Left lung (tissue), 10 donors: ENCODE measurements around the gene KIF2A. TPM values are rescaled to one million over a fixed set of nuclear protein-coding genes. Genes with fewer than 3 reads are reported as not detected.

Source experiments
- ATAC-seq: fragments of 200-7000 bp; cut with Tn5 transposase; one replicate; pipeline ENCODE4 v1.9.1; 2020; ENCODE audit warnings: moderate library complexity
- DNase-seq, 4 donors: peaks; one replicate each; pipeline ENCODE4 v3.0.0-alpha.2; 2013 to 2020
- H3K27ac ChIP-seq, 2 donors: fragments of 200-600 bp; sonication (generic) in 1 of 2; one replicate each; pipeline versions ENCODE4 v1.5.0 to v1.8.0; 2020 to 2021
- H3K27me3 ChIP-seq, 2 donors: fragments of 200-600 bp; sonication (generic) in 1 of 2; one replicate each; pipeline versions ENCODE4 v1.5.0 to v1.8.0; 2020 to 2021
- H3K36me3 ChIP-seq, 2 donors: fragments of 200-600 bp; sonication (generic) in 1 of 2; one replicate each; pipeline versions ENCODE4 v1.5.0 to v1.8.0; 2020 to 2021
- H3K4me1 ChIP-seq, 2 donors: fragments of 200-600 bp; one replicate each; pipeline ENCODE4 v1.8.0; 2021
- H3K4me3 ChIP-seq, 2 donors: fragments of 200-600 bp; sonication (generic) in 1 of 2; one replicate each; pipeline versions ENCODE4 v1.5.0 to v1.8.0; 2020 to 2021; ENCODE audit warnings: mild to moderate bottlenecking in 1 of 2
- H3K9me3 ChIP-seq, 2 donors: fragments of 200-600 bp; sonication (generic) in 1 of 2; one replicate each; pipeline versions ENCODE4 v1.5.0 to v1.8.0; 2020 to 2021
- intact Hi-C, 2 donors: fragments of 100-400 bp; cut with DNase I; formaldehyde crosslinking; loops; one replicate each; pipeline versions ENCODE4 v1.11.2 to v1.14.2; 2022
- polyA plus RNA-seq, 6 donors: library from polyadenylated mRNA; unstranded; fragments of 120-200 nt; gene quantifications; one replicate each; pipeline ENCODE4 v1.2.1, GENCODE V29; 2013; ENCODE audit not compliant: insufficient read length in 6 of 6
- total RNA-seq, 2 donors: library from RNA; stranded (reverse); fragmentation: NEBNext Ultra II Directional; extraction: Animal tissue kit (Norgen Biotek cat#: 25700); gene quantifications; one replicate each; pipeline ENCODE4 v1.2.1, GENCODE V29; 2021
- TF ChIP-seq, protein P1 (sequence below), 2 donors: fragments of 200-600 bp; sonication (generic) in 1 of 2; IDR thresholded peaks; one replicate each; pipeline versions ENCODE4 v1.5.0 to v1.8.0; 2021; ENCODE audit warnings: antibody characterized with exemption in 2 of 2
- donor health status: DM: no; HTN: yes; CAD: no.
- donor health status: DM: no; HTN: no; CAD: no.

Gene KIF2A
- total and polyA plus RNA-seq, 8 donors = 26.3 to 48.3 (median 43.0) TPM

DNA sequence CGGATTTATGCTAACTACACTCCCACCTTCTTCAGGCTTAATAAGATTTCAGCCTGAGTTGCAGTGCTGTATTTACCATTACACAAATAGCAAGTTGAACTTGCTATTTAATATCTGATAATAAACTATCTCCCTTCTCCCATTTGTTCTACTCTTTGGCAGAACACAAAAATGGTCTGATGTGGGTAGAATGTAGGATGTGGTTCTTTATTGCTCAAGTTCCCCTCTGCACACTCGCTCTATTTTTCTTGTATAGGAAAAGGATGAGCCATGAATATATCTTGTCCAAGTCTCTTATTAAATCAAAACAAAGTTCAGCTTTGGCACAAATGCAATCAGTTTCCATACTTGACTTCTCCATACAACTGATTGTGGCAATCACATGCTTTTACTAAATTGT is 37.2 kb upstream of the KIF2A start:
- Histone ChIP-seq H3K4me1 (no peaks in the 10 kb centered on the region), H3K4me3 (no peak overlapping the region), H3K27ac (no peak overlapping the region), H3K27me3 (no peaks in the 10 kb centered on the region), H3K9me3 (no peaks in the 10 kb centered on the region), H3K36me3 (no peaks in the 10 kb centered on the region)
- ATAC-seq = no peak
- intact Hi-C loops = no loop called here
- no peak for DNase-seq
- TF ChIP-seq, protein P1, sequence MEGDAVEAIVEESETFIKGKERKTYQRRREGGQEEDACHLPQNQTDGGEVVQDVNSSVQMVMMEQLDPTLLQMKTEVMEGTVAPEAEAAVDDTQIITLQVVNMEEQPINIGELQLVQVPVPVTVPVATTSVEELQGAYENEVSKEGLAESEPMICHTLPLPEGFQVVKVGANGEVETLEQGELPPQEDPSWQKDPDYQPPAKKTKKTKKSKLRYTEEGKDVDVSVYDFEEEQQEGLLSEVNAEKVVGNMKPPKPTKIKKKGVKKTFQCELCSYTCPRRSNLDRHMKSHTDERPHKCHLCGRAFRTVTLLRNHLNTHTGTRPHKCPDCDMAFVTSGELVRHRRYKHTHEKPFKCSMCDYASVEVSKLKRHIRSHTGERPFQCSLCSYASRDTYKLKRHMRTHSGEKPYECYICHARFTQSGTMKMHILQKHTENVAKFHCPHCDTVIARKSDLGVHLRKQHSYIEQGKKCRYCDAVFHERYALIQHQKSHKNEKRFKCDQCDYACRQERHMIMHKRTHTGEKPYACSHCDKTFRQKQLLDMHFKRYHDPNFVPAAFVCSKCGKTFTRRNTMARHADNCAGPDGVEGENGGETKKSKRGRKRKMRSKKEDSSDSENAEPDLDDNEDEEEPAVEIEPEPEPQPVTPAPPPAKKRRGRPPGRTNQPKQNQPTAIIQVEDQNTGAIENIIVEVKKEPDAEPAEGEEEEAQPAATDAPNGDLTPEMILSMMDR (IDR thresholded peaks at IDR 0.05) = no peak

GRCh38 chr5:62271370-62271769 is 34.6 kb upstream of the KIF2A start:
- no peaks in the 10 kb centered on the region for H3K9me3 ChIP-seq
- TF ChIP-seq, protein P1 (IDR thresholded peaks at IDR 0.05) = no peak
- ATAC-seq = no peak

DNA sequence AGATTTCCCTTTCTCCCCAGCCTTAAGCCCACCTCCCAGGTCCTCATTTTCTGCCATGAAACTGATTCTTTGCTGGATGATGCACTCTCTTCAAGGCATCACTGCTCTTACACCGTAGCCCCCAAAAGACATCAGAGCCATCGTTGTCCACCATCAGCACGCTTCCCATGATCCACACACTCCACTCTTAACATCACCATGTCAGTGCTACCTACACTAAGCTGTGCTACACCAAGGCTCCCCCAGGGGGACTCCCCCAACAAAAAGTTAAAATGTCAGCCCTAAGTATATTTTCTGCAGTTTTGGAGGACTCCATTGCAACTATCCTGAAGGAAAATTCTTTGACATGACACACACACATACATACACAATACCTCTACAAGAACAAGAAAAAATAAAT is 34.1 kb upstream of the KIF2A start:
- intact Hi-C loops = no loop called here
- Histone ChIP-seq H3K36me3 (no peaks in the 10 kb centered on the region), H3K9me3 (no peaks in the 10 kb centered on the region), H3K27ac (no peak overlapping the region), H3K4me1 (no peaks in the 10 kb centered on the region), H3K27me3 (no peaks in the 10 kb centered on the region), H3K4me3 (no peak overlapping the region)
- ATAC-seq (no peak), DNase-seq (no peak)
- TF ChIP-seq, protein P1 (IDR thresholded peaks at IDR 0.05) = no peak

More at GRCh38 chr5:62271370-62271769, 34.6 kb upstream of the KIF2A start:
- Histone ChIP-seq H3K27me3 (no peaks in the 10 kb centered on the region), H3K36me3 (no peaks in the 10 kb centered on the region), H3K27ac (no peak overlapping the region), H3K4me3 (no peak overlapping the region), H3K4me1 (no peaks in the 10 kb centered on the region)
- intact Hi-C loops = no loop called here
- no peak for DNase-seq

- H3K4me3 ChIP-seq = no peak overlapping the region
- H3K4me1 ChIP-seq = no peaks in the 10 kb centered on the region
- ATAC-seq = no peak
- no peaks in the 10 kb centered on the region for H3K27me3 ChIP-seq
- no peak for DNase-seq
- H3K27ac ChIP-seq = no peak overlapping the region
- H3K9me3 ChIP-seq = no peaks in the 10 kb centered on the region
- no peaks in the 10 kb centered on the region for H3K36me3 ChIP-seq
- TF ChIP-seq, protein P1 (IDR thresholded peaks at IDR 0.05) = no peak
- intact Hi-C loops = no loop called here
Observed at GRCh38 chr5:62273687-62274086, 32.3 kb upstream of the KIF2A start.

- Histone ChIP-seq H3K27me3 (no peaks in the 10 kb centered on the region), H3K9me3 (no peaks in the 10 kb centered on the region), H3K4me1 (no peaks in the 10 kb centered on the region), H3K4me3 (no peak overlapping the region), H3K27ac (no peak overlapping the region), H3K36me3 (no peaks in the 10 kb centered on the region)
- intact Hi-C loops = no loop called here
- ATAC-seq (no peak), DNase-seq (no peak)
- TF ChIP-seq, protein P1 (IDR thresholded peaks at IDR 0.05) = no peak
Observed at GRCh38 chr5:62275581-62275980, 30.4 kb upstream of the KIF2A start.
